Naive thymus-derived CD8-positive, alpha-beta T cell (primary cell): ENCODE measurements around the gene ATG4D. TPM values are rescaled to one million over a fixed set of nuclear protein-coding genes. Genes with fewer than 3 reads are reported as not detected.

Experiments
- ATAC-seq, 2 donors: fragments of 150-1000 bp; cut with Tn5 transposase in 1 of 2; sonication (Bioruptor Pico), chemical (Tn5 transposase) in 1 of 2; 1 replicate in 1 of 2; 2 replicates in 1 of 2; pipeline ENCODE4 v1.10.0; 2021; ENCODE audit warnings: mild to moderate bottlenecking in 2 of 2, moderate library complexity in 2 of 2
- POLR2A ChIA-PET: fragments of 350-600 bp; sonication (Branson Sonifier 250); formaldehyde crosslinking; loops from one replicate; lab custom pipeline; 2021; ENCODE audit warnings: antibody characterized with exemption; lab: Charles Lee
- DNase-seq, 10 donors: peaks; one replicate each; pipeline versions ENCODE4 v3.0.0 to v3.0.0-alpha.2; 2020 to 2022
- H3K27ac Mint-ChIP-seq, 10 donors: one replicate each; pipeline ENCODE4 v1.8.0; 2020 to 2022; ENCODE audit warnings: mild to moderate bottlenecking in 10 of 10, mixed read lengths in 10 of 10, moderate library complexity in 4 of 10, inconsistent platforms in 1 of 10
- H3K27me3 Mint-ChIP-seq, 5 donors: one replicate each; pipeline ENCODE4 v1.8.0; 2021 to 2022; ENCODE audit warnings: mixed read lengths in 5 of 5
- H3K36me3 Mint-ChIP-seq, 3 donors: one replicate each; pipeline ENCODE4 v1.8.0; 2020 to 2022; ENCODE audit warnings: mixed read lengths in 3 of 3, mild to moderate bottlenecking in 2 of 3, inconsistent platforms in 1 of 3
- H3K4me1 Mint-ChIP-seq, 4 donors: one replicate each; pipeline ENCODE4 v1.8.0; 2021 to 2022; ENCODE audit warnings: mixed read lengths in 4 of 4
- H3K4me3 Mint-ChIP-seq, 10 donors: one replicate each; pipeline ENCODE4 v1.8.0; 2020 to 2022; ENCODE audit warnings: mild to moderate bottlenecking in 10 of 10, mixed read lengths in 10 of 10, moderate library complexity in 6 of 10, inconsistent platforms in 1 of 10
- H3K9me3 Mint-ChIP-seq, 9 donors: one replicate each; pipeline ENCODE4 v1.8.0; 2020 to 2022; ENCODE audit warnings: mixed read lengths in 9 of 9, mild to moderate bottlenecking in 3 of 9, inconsistent platforms in 1 of 9, moderate library complexity in 1 of 9
- polyA plus RNA-seq, 3 donors: library from polyadenylated mRNA; unstranded; fragments of 300-500 nt; fragmentation: Illumina TruSeq; gene quantifications; one replicate each; pipeline ENCODE4 v1.2.3, GENCODE V29; 2021
- total RNA-seq, 8 experiments: library from RNA in 2 of 8; stranded (reverse) in 2 of 8; gene quantifications; one replicate each; pipeline ENCODE4 v1.2.3 and lab custom pipeline; 2021 to 2026

The ATG4D gene
- total and polyA plus RNA-seq, 5 experiments from 2014 or later: 9.2 to 53.4 (median 19.3) TPM

DNA sequence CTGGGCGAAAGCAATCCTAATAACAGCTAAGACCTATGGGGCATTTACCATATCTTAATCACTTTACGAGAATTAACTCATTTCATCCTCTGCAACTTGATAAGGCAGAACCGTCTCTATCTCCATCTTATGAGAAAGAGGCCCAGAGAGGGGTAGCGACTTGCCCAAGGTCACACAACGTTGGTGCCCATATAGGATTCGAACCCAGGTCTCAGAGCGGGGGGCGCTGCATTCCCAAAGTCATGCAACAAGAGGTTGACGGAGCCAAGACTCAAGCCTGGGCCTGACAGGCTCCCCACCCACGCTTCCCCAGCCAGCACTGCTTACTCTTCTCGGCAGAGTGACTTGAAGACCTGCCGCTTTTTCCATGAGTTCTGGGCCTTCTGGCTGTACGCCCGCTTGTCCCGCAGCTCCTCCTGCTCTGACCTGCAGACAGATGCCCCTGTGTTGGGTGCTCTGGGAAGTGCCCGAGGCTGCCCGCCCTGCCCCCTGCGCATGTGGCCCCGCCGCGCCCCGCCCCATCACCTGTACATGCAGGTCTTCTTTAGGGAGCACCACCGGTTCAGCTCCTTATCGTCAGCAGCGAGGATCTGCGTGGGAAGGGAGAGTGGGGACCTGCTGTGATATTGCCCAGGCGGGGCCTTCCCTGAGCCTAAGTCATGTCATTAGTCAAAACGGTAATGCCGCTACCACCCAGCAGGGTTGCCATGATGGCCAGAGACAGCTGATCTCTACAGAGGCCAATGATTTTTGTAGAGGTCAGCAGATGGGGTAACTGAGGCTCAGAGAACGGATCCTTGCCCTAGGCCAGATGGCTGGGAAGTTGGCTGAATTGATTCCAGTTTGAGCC, 11.3 kb downstream of the ATG4D start:
- POLR2A ChIA-PET: interaction anchor here (0.5 to 8.1 kb wide), 7 partner anchors 8 to 425 kb away, joined by 3 to 159 read pairs (median 6); partner anchors contain the start of genes ATG4D, CDKN2D and KRI1
- H3K36me3 Mint-ChIP-seq: peaks cover 0 to 82% (median 2%) of the 10 kb centered on the region in 3 donors
- peak overlapping the region in 8 of 10 donors; percentile 73 to 89 (median 80) for H3K4me3 Mint-ChIP-seq

DNA sequence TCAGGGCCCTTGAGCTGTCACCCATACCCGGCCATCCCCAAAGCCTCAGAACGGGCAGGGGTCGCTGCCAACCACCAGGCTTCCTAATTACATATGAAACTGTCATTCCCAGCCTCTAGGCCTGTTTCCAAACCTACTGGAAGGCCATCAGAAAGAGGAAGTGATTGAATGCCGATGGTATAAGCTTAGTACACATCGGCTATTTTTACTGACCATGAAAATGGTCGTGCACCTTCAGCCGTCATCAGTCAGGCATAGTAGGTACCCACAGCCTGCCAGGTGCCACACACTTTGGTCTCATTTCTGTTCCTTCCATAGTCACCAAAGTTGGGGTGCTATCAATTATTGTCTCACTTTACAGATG, 11.9 kb downstream of the ATG4D start:
- POLR2A ChIA-PET: interaction anchor here (0.6 to 8.1 kb wide), 4 partner anchors 7 to 454 kb away, joined by 5 to 159 read pairs (median 33); partner anchors contain the start of genes ATG4D, CDKN2D and KRI1
- no peak for ATAC-seq
- Mint-ChIP-seq H3K27ac (peak overlapping the region in 9 of 10 donors; percentile 35 to 95 (median 83)), H3K27me3 (no peaks in the 10 kb centered on the region), H3K36me3 (peaks cover 0 to 82% (median 5%) of the 10 kb centered on the region in 3 donors), H3K4me3 (peak overlapping the region in 3 of 10 donors; percentile 38 to 59 (median 43)), H3K4me1 (peaks cover 18 to 66% (median 53%) of the 10 kb centered on the region in 4 donors), H3K9me3 (no peaks in the 10 kb centered on the region)
- DNase-seq: no peak

More for the DNA sequence above, 11.3 kb downstream of the ATG4D start:
- no peak for DNase-seq
- no peaks in the 10 kb centered on the region for H3K27me3 Mint-ChIP-seq
- H3K27ac Mint-ChIP-seq: peak overlapping the region; percentile 91 to 99 (median 95)
- ATAC-seq: no peak
- peaks cover 18 to 68% (median 54%) of the 10 kb centered on the region in 4 donors for H3K4me1 Mint-ChIP-seq
- H3K9me3 Mint-ChIP-seq: peaks cover 0 to 2% (median 0%) of the 10 kb centered on the region in 9 donors

DNA sequence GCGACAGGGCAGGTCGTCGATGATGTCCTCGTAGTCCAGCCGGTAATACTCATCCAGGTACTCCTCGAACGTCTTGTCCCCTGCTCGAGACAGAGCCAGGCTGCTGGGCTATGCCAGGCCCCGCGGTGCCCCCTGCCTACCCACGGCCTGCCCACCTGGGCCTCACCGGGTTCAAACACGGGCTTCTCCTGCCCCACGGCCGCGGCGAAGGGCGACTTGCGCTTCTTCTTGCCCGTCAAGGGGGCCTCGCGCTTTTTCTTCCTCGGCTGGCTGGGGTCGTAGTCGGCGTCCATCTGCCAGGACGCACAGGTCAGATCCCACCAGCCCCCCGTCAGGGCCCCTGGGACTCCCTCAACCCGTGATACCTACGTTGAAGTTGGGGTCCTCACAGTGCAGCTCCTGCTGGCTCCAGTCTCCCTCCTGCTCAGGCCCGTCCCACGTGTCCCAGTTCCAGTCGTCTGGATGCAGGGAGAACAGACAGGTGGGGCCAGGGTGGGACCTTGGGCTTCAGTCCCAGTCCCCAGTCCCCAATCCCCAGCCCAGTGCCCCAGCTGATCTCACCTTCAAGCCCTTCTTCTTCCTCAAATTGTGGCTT, 14.0 kb downstream of the ATG4D start:
- Mint-ChIP-seq H3K9me3 (no peaks in the 10 kb centered on the region), H3K36me3 (peaks cover 0 to 82% (median 7%) of the 10 kb centered on the region in 3 donors), H3K4me3 (peak overlapping the region in 1 of 10 donors; percentile 25), H3K27ac (peak overlapping the region in 4 of 10 donors; percentile 48 to 81 (median 63)), H3K4me1 (peaks cover 18 to 65% (median 47%) of the 10 kb centered on the region in 4 donors), H3K27me3 (no peaks in the 10 kb centered on the region)
- DNase-seq (no peak), ATAC-seq (no peak)
- POLR2A ChIA-PET: interaction anchor here (0.7 kb wide), 1 partner anchor 14 kb away, joined by 4 read pairs; no protein-coding TSS in a partner anchor

DNA sequence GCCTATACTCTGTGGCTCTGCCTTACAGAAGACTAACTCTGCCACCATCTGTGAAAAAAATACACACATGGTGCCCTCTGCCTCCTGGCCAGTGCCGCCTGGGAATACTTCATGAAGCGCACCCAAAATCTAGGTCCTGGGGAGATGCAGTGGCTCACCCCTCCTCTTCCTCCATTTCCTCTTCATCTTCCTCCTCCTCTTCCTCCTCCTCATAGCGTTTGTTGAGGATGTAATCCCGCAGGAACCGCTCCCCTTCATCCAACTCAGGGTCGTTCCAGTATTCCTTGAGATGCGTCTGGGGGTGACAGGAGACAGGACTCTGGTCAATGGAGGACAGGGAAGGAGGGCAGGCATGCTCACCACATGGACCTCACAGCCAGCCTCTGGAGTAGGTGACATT, 16.4 kb downstream of the ATG4D start:
- ATAC-seq: no peak
- Mint-ChIP-seq H3K9me3 (no peaks in the 10 kb centered on the region), H3K36me3 (peaks cover 0 to 67% (median 7%) of the 10 kb centered on the region in 3 donors), H3K27ac (peak overlapping the region in 2 of 10 donors; percentile 29 to 57), H3K4me1 (peaks cover 16 to 55% (median 32%) of the 10 kb centered on the region in 4 donors), H3K4me3 (no peak overlapping the region), H3K27me3 (no peaks in the 10 kb centered on the region)
- POLR2A ChIA-PET: interaction anchor here (0.5 kb wide), 1 partner anchor 35 kb away, joined by 4 read pairs; no protein-coding TSS in a partner anchor
- DNase-seq: no peak

DNA sequence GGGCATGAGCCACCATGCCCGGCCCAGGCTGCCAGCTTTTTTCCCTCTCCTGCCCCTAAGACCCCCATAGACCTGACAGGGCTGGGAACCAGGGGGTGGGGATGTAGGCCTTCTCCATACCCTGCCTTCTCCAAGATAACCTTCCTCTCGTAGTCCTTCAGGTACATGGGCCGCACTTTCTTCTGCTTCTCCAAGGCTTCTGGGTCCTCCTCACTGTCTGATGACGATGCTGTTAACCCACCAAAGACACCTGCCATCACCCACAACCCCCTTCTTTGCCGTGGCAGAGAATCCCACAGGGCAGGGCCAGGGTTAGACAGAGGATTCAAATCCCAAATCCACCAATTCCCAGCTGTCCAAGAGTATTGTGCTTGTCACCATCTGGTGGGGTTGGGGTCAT, 18.9 kb downstream of the ATG4D start:
- Mint-ChIP-seq H3K27ac (peak overlapping the region in 1 of 10 donors; percentile 13), H3K4me3 (no peak overlapping the region), H3K27me3 (no peaks in the 10 kb centered on the region), H3K36me3 (peaks cover 0 to 55% (median 12%) of the 10 kb centered on the region in 3 donors), H3K9me3 (no peaks in the 10 kb centered on the region), H3K4me1 (peaks cover 28 to 57% (median 43%) of the 10 kb centered on the region in 4 donors)
- ATAC-seq: no peak
- no peak for DNase-seq
- POLR2A ChIA-PET: interaction anchor here (1.1 to 4.6 kb wide), 4 partner anchors 9 to 19 kb away, joined by 3 to 35 read pairs (median 6); partner anchors contain the start of gene ATG4D

DNA sequence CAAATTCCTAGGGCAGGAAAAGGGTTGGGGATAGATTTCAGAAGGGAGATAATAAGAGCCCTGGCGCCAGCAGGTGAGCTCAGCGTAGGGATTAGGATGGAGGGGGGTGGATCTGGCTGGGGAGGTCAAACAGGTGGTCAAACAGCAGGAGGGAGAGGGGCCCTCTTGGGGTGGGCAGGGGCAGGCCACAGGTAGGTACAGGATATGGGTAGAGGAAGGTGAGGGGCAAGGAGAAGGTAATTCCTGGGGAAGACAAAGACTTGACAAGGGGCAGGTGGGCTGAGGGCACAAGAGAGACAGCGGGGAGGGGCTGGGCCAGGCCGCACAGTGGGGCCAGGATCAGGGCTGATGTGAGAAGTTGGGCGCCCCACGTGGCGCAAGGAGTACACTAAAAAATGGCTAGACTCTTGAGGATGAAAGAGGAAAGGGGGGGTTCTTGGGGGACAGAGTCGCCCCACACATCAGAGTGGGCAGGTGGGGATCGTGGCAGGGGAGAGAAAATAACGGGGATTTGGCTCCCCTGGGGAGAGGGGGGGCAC, 21.4 kb downstream of the ATG4D start:
- H3K27ac Mint-ChIP-seq: peak overlapping the region; percentile 88 to 99 (median 95)
- peaks cover 30 to 56% (median 53%) of the 10 kb centered on the region in 4 donors for H3K4me1 Mint-ChIP-seq
- POLR2A ChIA-PET: interaction anchor here (0.6 to 8.6 kb wide), 7 partner anchors 12 to 86 kb away, joined by 3 to 159 read pairs (median 16); partner anchors contain the start of gene ATG4D
- H3K36me3 Mint-ChIP-seq: peaks cover 5 to 30% (median 12%) of the 10 kb centered on the region in 3 donors
- DNase-seq (peak in 8 of 10 donors; percentile 35 to 52 (median 44)), ATAC-seq (no peak)
- peak overlapping the region; percentile 83 to 100 (median 98) for H3K4me3 Mint-ChIP-seq
- no peaks in the 10 kb centered on the region for H3K9me3 Mint-ChIP-seq
- no peaks in the 10 kb centered on the region for H3K27me3 Mint-ChIP-seq

DNA sequence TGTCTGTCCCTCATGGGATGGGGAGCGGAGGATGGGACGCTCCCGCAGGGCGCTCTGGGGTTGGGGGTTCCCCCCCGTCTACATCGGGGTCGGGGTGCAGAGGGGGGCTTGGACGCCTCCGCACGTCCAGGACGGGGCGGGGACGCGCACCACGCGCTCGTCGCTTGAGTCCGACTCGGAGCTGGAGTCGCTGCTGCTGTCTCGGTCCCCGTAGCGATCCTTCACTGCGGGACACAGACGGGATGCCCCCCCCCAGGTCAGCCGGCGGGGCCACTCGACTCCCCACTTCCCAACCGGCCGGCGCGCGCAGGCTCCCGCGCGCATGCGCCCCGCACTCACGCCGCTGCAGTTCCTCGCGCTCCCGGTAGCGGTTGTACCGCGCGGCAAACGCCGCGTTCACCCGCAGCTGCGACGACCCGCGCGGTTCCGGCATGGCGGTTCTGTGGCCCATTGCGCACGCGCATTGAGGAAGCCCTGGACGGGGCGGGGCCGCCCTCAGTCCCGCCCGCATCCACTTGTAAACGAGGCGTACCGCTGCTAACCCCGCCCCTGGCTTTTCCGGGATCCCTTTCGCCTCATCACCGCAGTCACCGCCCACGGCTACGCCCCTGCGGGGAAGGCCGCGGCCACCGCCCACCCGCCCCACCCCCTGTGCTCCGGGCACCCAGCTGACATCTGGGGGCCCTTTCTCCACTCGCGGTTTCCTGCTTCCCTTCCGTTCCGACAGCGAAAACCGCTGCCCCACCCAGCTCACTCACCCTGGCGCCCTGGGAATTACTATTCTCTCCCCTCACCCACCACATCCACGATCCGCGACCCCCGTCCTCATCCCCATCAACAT, 22.1 kb downstream of the ATG4D start, which contains the start of gene KRI1:
Gene KRI1, minus strand, starts transcription at position 444 of the 841 bp plus-strand sequence. Its CDS starts 11 bp downstream, at position 433.
- peak within 1 kb of the TSS; percentile 88 to 99 (median 98) for H3K27ac Mint-ChIP-seq
- H3K36me3 Mint-ChIP-seq: peaks cover 5 to 23% (median 10%) of the 10 kb centered on the region in 3 donors
- ATAC-seq (peak; percentile 47 to 52), DNase-seq (peak; percentile 95 to 99 (median 98))
- H3K4me3 Mint-ChIP-seq: peak within 1 kb of the TSS; percentile 83 to 100 (median 98)
- H3K4me1 Mint-ChIP-seq: peaks cover 32 to 56% (median 53%) of the 10 kb centered on the region in 4 donors
- H3K27me3 Mint-ChIP-seq: no peaks in the 10 kb centered on the region
- no peaks in the 10 kb centered on the region for H3K9me3 Mint-ChIP-seq
- POLR2A ChIA-PET: interaction anchor here (0.7 to 8.6 kb wide), 12 partner anchors 13 to 463 kb away, joined by 3 to 159 read pairs (median 4); partner anchors contain the start of genes ANGPTL6, ATG4D, KEAP1 and TMED1

DNA sequence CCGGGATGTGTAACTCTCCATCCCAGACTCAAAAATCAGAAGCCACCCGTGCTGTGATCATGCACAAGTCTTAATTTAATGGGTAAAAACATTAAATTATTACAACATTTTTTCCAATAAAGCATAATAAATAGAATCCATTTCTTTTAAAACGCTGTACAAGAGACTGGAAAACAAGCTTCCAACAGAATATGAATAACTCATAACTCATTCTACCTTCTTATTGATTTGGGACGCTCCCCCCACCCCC, 22.6 kb downstream of the ATG4D start:
- Mint-ChIP-seq H3K9me3 (no peaks in the 10 kb centered on the region), H3K36me3 (peaks cover 5 to 19% (median 6%) of the 10 kb centered on the region in 3 donors), H3K27me3 (no peaks in the 10 kb centered on the region), H3K27ac (peak overlapping the region; percentile 88 to 99 (median 98)), H3K4me3 (peak overlapping the region; percentile 83 to 100 (median 98)), H3K4me1 (peaks cover 30 to 52% (median 48%) of the 10 kb centered on the region in 4 donors)
- POLR2A ChIA-PET: interaction anchor here (0.7 to 8.6 kb wide), 12 partner anchors 13 to 464 kb away, joined by 3 to 159 read pairs (median 4); partner anchors contain the start of genes ANGPTL6, ATG4D, KEAP1 and TMED1
- no peak for ATAC-seq
- DNase-seq: no peak

DNA sequence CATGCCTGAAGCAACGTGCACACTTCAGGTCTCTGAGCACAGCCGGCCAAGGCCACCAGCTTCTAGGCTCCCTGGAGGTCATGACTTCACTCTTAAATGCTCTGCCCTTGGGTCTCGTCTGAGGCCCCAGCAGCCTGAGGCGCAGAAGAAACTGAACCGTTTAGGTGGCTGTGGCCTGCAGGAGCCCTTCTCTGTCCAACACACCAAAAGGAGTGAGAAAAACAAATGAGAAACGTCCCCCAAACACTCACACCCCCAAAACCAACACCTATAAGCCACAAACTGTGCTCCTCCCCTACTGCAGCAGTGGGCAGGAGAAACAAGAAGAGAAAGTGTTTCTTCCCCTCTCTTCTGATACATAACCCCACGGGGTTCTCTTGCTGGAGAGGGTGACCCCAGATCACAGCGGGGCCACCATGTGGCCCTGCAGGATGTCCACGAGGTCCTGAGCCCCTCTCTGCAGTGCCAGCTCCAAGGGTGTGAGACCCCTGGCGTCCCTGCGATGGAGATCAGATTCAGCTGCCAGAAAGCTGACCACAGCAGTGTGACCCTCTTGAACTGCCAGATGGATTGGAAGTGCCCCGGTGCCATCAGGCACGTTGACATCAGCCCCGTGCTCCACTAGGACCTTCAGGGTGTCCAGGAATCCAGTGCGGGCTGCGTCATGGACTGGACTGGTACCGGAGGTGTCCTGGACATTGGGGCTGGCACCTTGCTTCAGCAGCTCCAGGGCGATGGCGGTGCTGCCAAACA, 23.1 kb downstream of the ATG4D start:
- ATAC-seq: peak; percentile 12 to 26
- POLR2A ChIA-PET: interaction anchor here (0.5 to 8.6 kb wide), 16 partner anchors 14 to 464 kb away, joined by 3 to 159 read pairs (median 4); partner anchors contain the start of genes ANGPTL6, ATG4D, KEAP1 and TMED1
- H3K4me1 Mint-ChIP-seq: peaks cover 30 to 49% (median 43%) of the 10 kb centered on the region in 4 donors
- no peaks in the 10 kb centered on the region for H3K27me3 Mint-ChIP-seq
- peaks cover 5 to 14% (median 6%) of the 10 kb centered on the region in 3 donors for H3K36me3 Mint-ChIP-seq
- DNase-seq: peak; percentile 34 to 84 (median 63)
- no peaks in the 10 kb centered on the region for H3K9me3 Mint-ChIP-seq
- peak overlapping the region; percentile 88 to 99 (median 98) for H3K27ac Mint-ChIP-seq
- peak overlapping the region; percentile 83 to 100 (median 98) for H3K4me3 Mint-ChIP-seq

DNA sequence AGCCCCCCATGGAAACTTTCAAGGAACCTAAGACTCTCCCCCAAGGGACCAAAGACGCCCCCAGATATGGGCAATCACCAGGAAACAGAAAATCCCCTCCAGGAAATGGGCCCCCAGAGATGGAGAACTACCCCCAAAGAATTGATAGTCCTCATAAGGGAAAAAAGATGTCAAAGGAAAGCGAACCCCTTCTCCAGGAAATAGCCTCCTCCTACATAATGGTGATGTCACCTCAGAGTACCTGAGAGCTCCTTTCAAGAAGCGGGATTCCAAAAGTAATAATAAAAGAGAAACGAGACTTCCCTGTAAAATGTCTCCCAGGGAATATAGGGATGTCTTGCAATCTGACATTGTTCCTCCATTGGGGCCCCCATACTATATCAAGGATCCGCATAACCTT, 24.0 kb downstream of the ATG4D start:
- H3K9me3 Mint-ChIP-seq: no peaks in the 10 kb centered on the region

More for the DNA sequence above, 24.0 kb downstream of the ATG4D start:
- H3K27me3 Mint-ChIP-seq: no peaks in the 10 kb centered on the region
- peaks cover 33 to 57% (median 48%) of the 10 kb centered on the region in 4 donors for H3K4me1 Mint-ChIP-seq
- peak overlapping the region; percentile 88 to 99 (median 98) for H3K27ac Mint-ChIP-seq
- peaks cover 5 to 8% (median 6%) of the 10 kb centered on the region in 3 donors for H3K36me3 Mint-ChIP-seq
- DNase-seq (no peak), ATAC-seq (no peak)
- POLR2A ChIA-PET: interaction anchor here (0.5 to 8.6 kb wide), 14 partner anchors 11 to 761 kb away, joined by 3 to 159 read pairs (median 5); partner anchors contain the start of genes ATG4D and TMED1
- peak overlapping the region; percentile 83 to 100 (median 98) for H3K4me3 Mint-ChIP-seq
